A549 (cell line): Measurements from ENCODE around the gene MPP4. TPM values are rescaled to one million over a fixed set of nuclear protein-coding genes. Genes with fewer than 3 reads are reported as not detected.
A peak's percentile ranks its signal among the peaks of the same experiment; 100 is the strongest.

Source experiments
- ATAC-seq, 2 experiments: fragments of 200-7000 bp in 1 of 2; fragments of >200 bp in 1 of 2; cut with Nextera tagmentation in 1 of 2; cut with Tn5 transposase in 1 of 2; 3 replicates each; pipeline versions ENCODE4 v1.8.0 to v1.9.1; 2018 to 2020; ENCODE audit warnings: mild to moderate bottlenecking in 1 of 2, moderate library complexity in 1 of 2
- CTCF ChIA-PET: fragments of 300-600 bp; sonication (Branson Sonifier 250); formaldehyde crosslinking; extraction: SDS; loops from one replicate; lab custom pipeline; 2021; ENCODE audit warnings: antibody characterized with exemption, inconsistent platforms; lab: Yijun Ruan, JAX
- POLR2A ChIA-PET: fragments of 350-600 bp; formaldehyde crosslinking; extraction: SDS; loops from one replicate; lab custom pipeline; 2021; ENCODE audit warnings: antibody characterized with exemption, inconsistent platforms; lab: Yijun Ruan, JAX
- DNase-seq, 2 experiments: peaks; one replicate each; pipeline versions ENCODE4 v3.0.0 to v3.0.0-alpha.2; 2011 to 2016; ENCODE audit warnings: low read depth in 1 of 2, low spot score in 1 of 2
- FAIRE-seq: peaks from 2 replicates; lab custom pipeline; 2011; peaks lifted over from hg19 to GRCh38; lab: Jason Lieb, UNC
- H3K27ac ChIP-seq, 2 experiments: fragments of >200 bp; sonication (Bioruptor Twin); formaldehyde crosslinking; 3 replicates each; pipeline ENCODE4 v1.5.1; 2016 to 2017
- H3K4me1 ChIP-seq: fragments of >200 bp; sonication (Bioruptor Twin); formaldehyde crosslinking; 3 replicates; pipeline ENCODE4 v1.6.1; 2016
- H3K4me2 ChIP-seq: fragments of >200 bp; sonication (Bioruptor Twin); formaldehyde crosslinking; 3 replicates; pipeline ENCODE4 v1.6.1; 2016
- H3K4me3 ChIP-seq: fragments of >200 bp; sonication (Bioruptor Twin); formaldehyde crosslinking; 3 replicates; pipeline ENCODE4 v1.5.1; 2016
- H3K9me3 ChIP-seq: fragments of >200 bp; sonication (Bioruptor Twin); formaldehyde crosslinking; 3 replicates; pipeline ENCODE4 v1.6.1; 2016
- CBX2 ChIP-seq: fragments of 200-600 bp; sonication (generic); IDR thresholded peaks from 2 replicates; pipeline ENCODE4 v1.6.1; 2016; ENCODE audit warnings: low read depth, mild to moderate bottlenecking, borderline replicate concordance
- CBX8 ChIP-seq: fragments of 200-600 bp; sonication (generic); IDR thresholded peaks from 2 replicates; pipeline ENCODE4 v1.6.1; 2016
- CHD4 ChIP-seq: fragments of 200-600 bp; sonication (generic); IDR thresholded peaks from 2 replicates; pipeline ENCODE4 v1.6.1; 2016; ENCODE audit warnings: antibody characterized with exemption, mild to moderate bottlenecking, borderline replicate concordance
- EHF ChIP-seq: fragments of 250-450 bp; sonication (Bioruptor Pico); IDR thresholded peaks from 2 replicates; pipeline ENCODE4 v1.5.0; 2020; ENCODE audit warnings: mild to moderate bottlenecking
- ESRRA ChIP-seq: fragments of 150-350 bp; IDR thresholded peaks from 2 replicates; pipeline ENCODE4 v1.6.1; 2014; ENCODE audit warnings: mild to moderate bottlenecking, low read length, borderline replicate concordance
- FOSB ChIP-seq: fragments of 250-450 bp; sonication (Bioruptor Pico); IDR thresholded peaks from 2 replicates; pipeline ENCODE4 v1.5.0; 2020; ENCODE audit warnings: mild to moderate bottlenecking, moderate library complexity
- GATA3 ChIP-seq: IDR thresholded peaks from 2 replicates; pipeline ENCODE4 v1.6.1; 2012; ENCODE audit warnings: borderline replicate concordance
- HDAC2 ChIP-seq: fragments of 200-600 bp; sonication (generic); IDR thresholded peaks from 2 replicates; pipeline ENCODE4 v1.6.1; 2016
- HEYL ChIP-seq: fragments of 250-450 bp; sonication (Bioruptor Pico); IDR thresholded peaks from 2 replicates; pipeline ENCODE4 v1.8.0; 2021; ENCODE audit warnings: mild to moderate bottlenecking, moderate library complexity
- HOXA7 ChIP-seq: fragments of 250-450 bp; sonication (Bioruptor Pico); IDR thresholded peaks from 2 replicates; pipeline ENCODE4 v1.5.0; 2020; ENCODE audit warnings: mild to moderate bottlenecking, moderate library complexity
- HOXB5 ChIP-seq: fragments of 250-450 bp; sonication (Bioruptor Pico); IDR thresholded peaks from 2 replicates; pipeline ENCODE4 v1.5.0; 2020; ENCODE audit warnings: mild to moderate bottlenecking, moderate library complexity
- JUN ChIP-seq, 2 experiments: fragments of >200 bp; sonication (Bioruptor Twin); formaldehyde crosslinking; IDR thresholded peaks; 2 replicates in 1 of 2; 3 replicates in 1 of 2; pipeline ENCODE4 v1.6.1; 2016 to 2017
- JUNB ChIP-seq: fragments of >200 bp; sonication (Bioruptor Twin); formaldehyde crosslinking; IDR thresholded peaks from 2 replicates; pipeline ENCODE4 v1.6.1; 2016
- KDM5A ChIP-seq: fragments of 200-600 bp; sonication (generic); IDR thresholded peaks from 2 replicates; pipeline ENCODE4 v1.6.1; 2016; ENCODE audit warnings: antibody characterized with exemption, mild to moderate bottlenecking
- MAFK ChIP-seq: fragments of 450-650 bp; IDR thresholded peaks from 2 replicates; pipeline ENCODE4 v1.6.1; 2014; ENCODE audit not compliant: partially characterized antibody
- MAZ ChIP-seq: fragments of 150-350 bp; IDR thresholded peaks from 2 replicates; pipeline ENCODE4 v1.6.1; 2014; ENCODE audit warnings: antibody characterized with exemption, low read depth, low read length, borderline replicate concordance
- MYC ChIP-seq: IDR thresholded peaks from 2 replicates; pipeline ENCODE4 v1.6.1; 2012; ENCODE audit warnings: mild to moderate bottlenecking, inconsistent platforms, low read length, improper control_type of control experiment, borderline replicate concordance
- NFE2L2 ChIP-seq: fragments of 150-350 bp; conservative IDR thresholded peaks from 2 replicates; pipeline ENCODE4 v1.6.1; 2014; ENCODE audit warnings: low read length
- NPAS2 ChIP-seq: fragments of 250-450 bp; sonication (Bioruptor Pico); IDR thresholded peaks from 2 replicates; pipeline ENCODE4 v1.8.0; 2022; ENCODE audit warnings: mild to moderate bottlenecking, moderate library complexity, borderline replicate concordance
- PHF8 ChIP-seq: fragments of 200-600 bp; sonication (generic); IDR thresholded peaks from 2 replicates; pipeline ENCODE4 v1.6.1; 2016; ENCODE audit warnings: low read depth, mild to moderate bottlenecking, antibody characterized with exemption, moderate library complexity, borderline replicate concordance
- RCOR1 ChIP-seq: fragments of 150-350 bp; IDR thresholded peaks from 2 replicates; pipeline ENCODE4 v1.6.1; 2014; ENCODE audit warnings: antibody characterized with exemption, low read length, low read depth
- RFX5 ChIP-seq: fragments of 450-650 bp; IDR thresholded peaks from 2 replicates; pipeline ENCODE4 v1.7.1; 2014; ENCODE audit warnings: antibody characterized with exemption, mild to moderate bottlenecking, moderate library complexity
- RNF2 ChIP-seq: fragments of 200-600 bp; sonication (generic); IDR thresholded peaks from 2 replicates; pipeline ENCODE4 v1.6.1; 2016; ENCODE audit warnings: low read depth, mild to moderate bottlenecking, antibody characterized with exemption, moderate library complexity, borderline replicate concordance
- TFCP2L1 ChIP-seq: fragments of 250-450 bp; sonication (Bioruptor Pico); IDR thresholded peaks from 2 replicates; pipeline ENCODE4 v1.5.0; 2021; ENCODE audit warnings: mild to moderate bottlenecking
- WGBS: methylation state at CpG from one replicate; pipeline ENCODE4 v1.1.6; 2017; ENCODE audit errors: missing lambda C conversion rate; 5-methylcytosine and 5-hydroxymethylcytosine counted together
- polyA plus RNA-seq, 4 experiments: library from polyadenylated mRNA; depleted of rRNA in 3 of 4; stranded (reverse); fragments of >200 nt; fragmentation: RNase III in 1 of 4; extraction: RNeasy Plus Mini Kit Qiagen cat#74134 plus additional on column Dnase treatment in 1 of 4; gene quantifications; 2 replicates in 3 of 4; 3 replicates in 1 of 4; pipeline ENCODE4 v1.2.3, GENCODE V29; 2011 to 2017
- TF ChIP-seq, protein P1 (sequence below): IDR thresholded peaks from 2 replicates; pipeline ENCODE4 v1.6.1; 2012; ENCODE audit warnings: low read depth, borderline replicate concordance
- TF ChIP-seq, protein P2 (sequence below): fragments of 250-450 bp; sonication (Bioruptor Pico); IDR thresholded peaks from 2 replicates; pipeline ENCODE4 v1.5.0; 2020; ENCODE audit warnings: low read depth, mild to moderate bottlenecking, moderate library complexity
- TF ChIP-seq, protein P3 (sequence below): fragments of >200 bp; sonication (Bioruptor Twin); formaldehyde crosslinking; IDR thresholded peaks from 3 replicates; pipeline ENCODE4 v1.6.1; 2016

MPP4 gene
- polyA plus RNA-seq, 2 of the 4 experiments (the other 2 are of a cell fraction), result 0.06 to 0.19 TPM

DNA sequence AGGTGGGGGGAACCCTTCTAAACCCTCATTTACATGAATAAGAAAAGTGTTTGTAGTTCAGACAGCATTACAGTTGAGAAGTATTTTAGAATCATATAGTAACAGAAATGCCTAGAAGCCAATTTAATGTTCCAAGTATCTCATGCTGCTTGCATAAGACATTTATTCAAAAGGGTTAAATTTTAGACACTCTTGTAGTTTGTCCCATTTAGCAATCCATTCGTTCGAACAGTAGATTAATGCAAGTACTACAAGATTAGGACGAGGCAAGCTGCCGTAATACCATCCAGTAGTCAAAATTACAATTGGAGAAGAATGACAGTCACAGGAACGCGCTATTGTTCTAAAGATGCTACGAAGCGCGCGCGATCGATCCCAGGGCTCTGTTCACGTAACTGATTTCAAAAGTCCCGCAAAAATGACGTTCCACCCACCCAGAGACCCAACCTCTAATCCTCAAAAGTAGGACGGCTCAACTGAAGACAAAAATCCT, 56.3 kb downstream of the MPP4 start:
- POLR2A ChIA-PET, result interaction anchor here (1.4 kb wide), 1 partner anchor 139 kb away, joined by 3 read pairs; no protein-coding TSS in a partner anchor

DNA sequence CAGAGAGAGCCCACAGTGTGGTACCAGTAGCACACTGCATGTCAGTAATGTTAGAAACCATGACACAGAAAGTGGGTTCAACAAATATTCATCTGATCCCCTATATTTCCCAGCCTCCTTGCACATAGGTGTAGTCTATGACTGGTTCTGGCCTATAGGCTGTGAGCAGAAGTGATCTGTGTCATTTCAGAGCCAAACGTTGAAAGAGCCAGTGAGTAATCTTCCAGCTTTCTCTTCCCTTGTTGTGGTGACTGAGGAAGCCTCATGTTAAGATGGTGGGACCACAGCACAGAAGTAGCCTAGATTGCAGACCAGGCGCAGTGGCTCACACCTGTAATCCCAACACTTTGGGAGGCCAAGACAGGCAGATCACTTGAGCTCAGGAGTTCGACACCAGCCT, 59.2 kb downstream of the MPP4 start:
- CTCF ChIA-PET, result interaction anchor here (1.1 kb wide), 1 partner anchor 42 kb away, joined by 3 read pairs; no protein-coding TSS in a partner anchor
- Histone ChIP-seq H3K9me3 (no peaks in the 10 kb centered on the region), H3K4me2 (no peak overlapping the region), H3K4me3 (no peak overlapping the region), H3K4me1 (peaks cover 12% of the 10 kb centered on the region), H3K27ac (no peak overlapping the region)
- WGBS, result 80% methylated on average over 3 of the region's 3 CpGs
- FAIRE-seq (no peak), DNase-seq (no peak), ATAC-seq (no peak)
- TF ChIP-seq RNF2 (no peak), RFX5 (no peak), RCOR1 (no peak), ESRRA (no peak), NFE2L2 (no peak), CBX8 (no peak), JUNB (no peak), CBX2 (no peak), EHF (CRISPR knock-in tag) (no peak), KDM5A (no peak), JUN (IDR thresholded peaks at IDR 0.05) (no peak), MAZ (no peak), HDAC2 (no peak), PHF8 (no peak), HOXA7 (CRISPR knock-in tag) (no peak), HOXB5 (CRISPR knock-in tag) (no peak), MYC (no peak), NPAS2 (CRISPR knock-in tag) (no peak)
- TF ChIP-seq, protein P1, sequence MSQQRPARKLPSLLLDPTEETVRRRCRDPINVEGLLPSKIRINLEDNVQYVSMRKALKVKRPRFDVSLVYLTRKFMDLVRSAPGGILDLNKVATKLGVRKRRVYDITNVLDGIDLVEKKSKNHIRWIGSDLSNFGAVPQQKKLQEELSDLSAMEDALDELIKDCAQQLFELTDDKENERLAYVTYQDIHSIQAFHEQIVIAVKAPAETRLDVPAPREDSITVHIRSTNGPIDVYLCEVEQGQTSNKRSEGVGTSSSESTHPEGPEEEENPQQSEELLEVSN, result no peak
- TF ChIP-seq, protein P2, sequence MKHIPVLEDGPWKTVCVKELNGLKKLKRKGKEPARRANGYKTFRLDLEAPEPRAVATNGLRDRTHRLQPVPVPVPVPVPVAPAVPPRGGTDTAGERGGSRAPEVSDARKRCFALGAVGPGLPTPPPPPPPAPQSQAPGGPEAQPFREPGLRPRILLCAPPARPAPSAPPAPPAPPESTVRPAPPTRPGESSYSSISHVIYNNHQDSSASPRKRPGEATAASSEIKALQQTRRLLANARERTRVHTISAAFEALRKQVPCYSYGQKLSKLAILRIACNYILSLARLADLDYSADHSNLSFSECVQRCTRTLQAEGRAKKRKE, result no peak
- POLR2A ChIA-PET, result no interaction called here

More for the DNA sequence above, 56.3 kb downstream of the MPP4 start:
- H3K4me2 ChIP-seq, result peak overlapping the region; percentile 92
- TF ChIP-seq FOSB, result no peak
- no peak for TF ChIP-seq NPAS2 (CRISPR knock-in tag)
- no peak for TF ChIP-seq MAFK
- TF ChIP-seq GATA3, result no peak
- TF ChIP-seq, protein P2, result no peak
- no peak for TF ChIP-seq HEYL (CRISPR knock-in tag)
- no peak for TF ChIP-seq ESRRA
- no peak for TF ChIP-seq JUN (IDR thresholded peaks at IDR 0.05)
- 0 out of 2 replicates have a peak, but pooled peaks have one; percentile 14 for TF ChIP-seq HDAC2
- TF ChIP-seq CHD4, result no peak
- no peak for TF ChIP-seq CBX8
- TF ChIP-seq TFCP2L1 (CRISPR knock-in tag), result no peak
- TF ChIP-seq, protein P3, sequence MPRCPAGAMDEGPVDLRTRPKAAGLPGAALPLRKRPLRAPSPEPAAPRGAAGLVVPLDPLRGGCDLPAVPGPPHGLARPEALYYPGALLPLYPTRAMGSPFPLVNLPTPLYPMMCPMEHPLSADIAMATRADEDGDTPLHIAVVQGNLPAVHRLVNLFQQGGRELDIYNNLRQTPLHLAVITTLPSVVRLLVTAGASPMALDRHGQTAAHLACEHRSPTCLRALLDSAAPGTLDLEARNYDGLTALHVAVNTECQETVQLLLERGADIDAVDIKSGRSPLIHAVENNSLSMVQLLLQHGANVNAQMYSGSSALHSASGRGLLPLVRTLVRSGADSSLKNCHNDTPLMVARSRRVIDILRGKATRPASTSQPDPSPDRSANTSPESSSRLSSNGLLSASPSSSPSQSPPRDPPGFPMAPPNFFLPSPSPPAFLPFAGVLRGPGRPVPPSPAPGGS, result no peak
- TF ChIP-seq CBX2, result no peak
- peak; percentile 78 for TF ChIP-seq KDM5A
- CTCF ChIA-PET, result no interaction called here
- peak overlapping the region; percentile 99 for H3K4me3 ChIP-seq
- ATAC-seq (peak; percentile 59 to 67), DNase-seq (no peak), FAIRE-seq (no peak)
- peak overlapping the region; percentile 94 for H3K27ac ChIP-seq
- peaks cover 12% of the 10 kb centered on the region for H3K4me1 ChIP-seq
- 1% methylated on average over 16 of the region's 16 CpGs for WGBS
- no peaks in the 10 kb centered on the region for H3K9me3 ChIP-seq
